GM19351 (cell line): ENCODE data around the gene STARD10.

Experiments used
- ATAC-seq: cut with Tn5 transposase; IDR thresholded peaks from one replicate; pipeline ENCODE4 v1.9.1; 2021; ENCODE audit warnings: mild to moderate bottlenecking, moderate library complexity; ENCODE audit not compliant: unreplicated experiment

Gene STARD10

DNA sequence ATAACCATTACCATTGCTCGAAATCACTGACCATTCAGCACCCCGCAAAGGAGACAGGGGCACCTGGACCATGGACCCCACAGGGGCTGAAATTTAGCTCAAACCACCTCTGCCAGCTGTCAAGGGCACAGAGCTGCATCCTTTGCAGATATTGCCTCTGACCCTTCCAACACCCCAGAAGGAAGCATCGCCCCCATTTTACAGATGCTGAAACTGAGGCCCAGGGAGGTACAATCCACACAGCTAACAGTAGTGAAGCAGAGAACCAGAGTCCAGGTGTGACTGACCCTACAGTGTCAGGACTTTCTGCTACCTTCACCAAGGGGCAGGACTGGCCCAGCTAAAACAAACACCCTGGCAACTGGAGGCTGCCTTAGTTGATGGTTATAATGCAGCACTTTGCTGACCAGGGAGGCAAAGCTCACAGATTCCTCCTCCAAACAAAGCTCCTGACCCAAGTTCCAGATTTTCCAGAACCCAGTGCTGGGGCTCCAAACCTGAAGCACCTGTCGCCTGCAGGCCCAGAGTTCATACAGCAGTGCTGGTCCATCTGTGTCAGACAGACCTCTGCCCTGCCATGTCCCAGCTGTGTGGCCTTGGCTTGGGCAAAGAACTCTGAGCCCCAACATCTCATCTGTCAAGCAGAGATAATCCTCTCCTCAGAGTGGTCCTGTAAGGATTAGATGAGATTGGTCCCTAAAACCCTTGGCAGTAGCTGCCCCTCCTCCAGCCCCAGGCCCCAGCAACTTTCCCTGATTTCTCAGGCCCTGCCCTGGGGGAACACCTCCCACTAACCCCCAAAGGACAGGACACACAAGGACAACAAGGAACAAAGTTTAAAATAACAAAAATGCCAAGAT is 26.4 kb downstream of the STARD10 start:
- no peak for ATAC-seq

DNA sequence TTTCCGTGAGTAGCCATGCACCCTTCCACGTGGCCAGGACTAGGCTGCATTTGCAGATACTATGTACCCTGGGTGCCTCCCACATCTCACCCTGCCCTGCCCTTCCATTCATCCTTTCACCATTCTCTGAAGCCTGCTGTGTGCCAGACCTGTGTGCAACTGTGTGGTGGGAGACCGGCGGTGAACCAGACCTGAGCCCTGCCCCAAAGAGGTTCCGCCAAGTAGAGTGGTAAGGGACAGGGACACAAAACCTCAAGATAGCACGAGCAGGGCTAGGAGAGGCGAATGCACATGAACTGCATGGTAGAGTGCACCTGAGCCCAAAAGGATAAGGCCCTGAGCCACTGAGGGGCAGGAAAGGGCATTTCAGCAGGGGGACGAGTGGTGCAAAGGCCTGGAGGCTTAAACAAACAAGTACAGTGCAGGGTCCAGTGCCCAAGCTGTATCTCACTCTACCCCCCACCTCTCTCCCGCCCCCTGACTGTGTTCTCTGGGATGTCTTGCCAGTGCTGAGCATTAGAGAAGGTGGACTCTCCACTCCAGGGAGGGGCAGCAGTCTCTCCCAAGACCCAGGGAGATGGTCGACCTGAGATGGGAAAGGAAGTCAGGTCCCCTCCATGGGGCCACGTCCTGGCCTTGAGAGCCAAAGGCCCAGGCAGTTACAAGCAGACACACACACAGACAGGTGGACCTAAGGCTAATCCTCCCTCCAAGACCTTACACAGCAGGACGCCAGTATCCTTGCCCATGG is 27.5 kb downstream of the STARD10 start:
- no peak for ATAC-seq

DNA sequence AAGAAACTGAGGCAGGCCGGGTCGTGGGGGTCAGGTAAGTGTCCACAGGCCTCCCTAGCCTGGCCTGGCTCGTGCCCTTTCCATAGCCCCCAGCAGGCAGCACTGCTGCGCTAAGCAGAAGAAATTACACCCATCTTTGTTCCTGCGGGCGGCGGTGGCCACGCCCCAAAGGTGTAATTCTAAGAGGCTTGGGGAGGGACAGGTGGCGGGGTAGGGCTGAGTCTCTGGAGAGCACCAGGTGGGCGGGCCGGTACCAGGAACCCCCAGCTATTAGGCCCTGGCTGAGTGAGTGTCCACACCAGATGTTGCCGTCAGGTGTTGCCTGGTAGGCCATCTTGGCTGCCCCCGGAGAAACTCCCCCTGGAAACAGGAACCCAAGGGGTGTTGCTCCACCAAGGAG is 29.3 kb downstream of the STARD10 start:
- ATAC-seq: no peak

DNA sequence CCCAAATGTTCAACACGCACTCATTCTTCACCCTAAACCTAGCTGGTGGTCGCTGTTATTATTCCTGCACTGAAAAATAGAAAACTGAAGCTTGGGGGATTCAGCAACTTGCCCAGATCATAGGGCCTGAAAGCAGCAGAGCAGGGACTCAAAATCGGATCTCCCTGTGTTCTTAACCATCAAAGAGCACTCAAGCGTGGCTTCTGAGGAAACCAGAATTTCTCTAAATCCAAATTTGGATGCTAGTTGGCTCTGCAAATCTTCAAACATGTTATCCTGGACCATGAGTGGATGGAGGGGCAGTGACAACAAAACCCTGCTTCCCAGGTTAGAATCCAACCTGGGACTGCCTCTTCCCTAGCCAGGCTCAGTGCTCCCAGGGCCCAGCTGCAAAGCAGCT is 30.0 kb downstream of the STARD10 start:
- no peak for ATAC-seq

DNA sequence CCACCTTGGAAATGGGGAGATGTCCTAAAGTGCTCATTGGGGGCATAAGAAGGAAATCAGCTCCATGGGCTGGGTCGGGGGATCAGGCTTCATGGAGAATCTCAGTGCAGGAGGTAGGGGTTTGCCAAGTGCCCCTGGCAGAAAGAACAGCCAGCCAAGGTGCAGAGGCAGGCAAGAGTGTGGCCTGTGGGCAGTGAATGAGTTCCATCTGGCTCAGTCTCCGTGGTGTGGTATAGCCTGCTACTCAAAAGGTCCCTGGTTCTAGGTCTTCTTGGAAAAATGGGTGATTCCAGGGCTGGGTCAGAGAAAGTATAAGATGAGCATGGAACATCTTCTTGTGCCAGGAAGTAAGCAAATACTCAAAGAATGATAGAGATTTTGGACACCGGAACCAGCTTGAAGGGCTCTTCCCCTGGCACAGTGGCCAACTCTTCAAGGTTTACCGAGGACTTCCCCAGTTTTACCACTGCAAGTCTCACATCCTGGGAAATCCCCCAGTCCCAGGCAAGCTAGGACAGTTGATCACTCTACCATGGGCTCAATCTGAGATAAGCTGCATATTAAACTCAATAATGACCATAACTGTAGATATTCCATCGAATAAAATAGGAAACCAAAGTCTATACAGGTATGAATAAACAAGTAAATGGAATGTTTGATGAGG is 31.1 kb downstream of the STARD10 start:
- ATAC-seq: no peak

DNA sequence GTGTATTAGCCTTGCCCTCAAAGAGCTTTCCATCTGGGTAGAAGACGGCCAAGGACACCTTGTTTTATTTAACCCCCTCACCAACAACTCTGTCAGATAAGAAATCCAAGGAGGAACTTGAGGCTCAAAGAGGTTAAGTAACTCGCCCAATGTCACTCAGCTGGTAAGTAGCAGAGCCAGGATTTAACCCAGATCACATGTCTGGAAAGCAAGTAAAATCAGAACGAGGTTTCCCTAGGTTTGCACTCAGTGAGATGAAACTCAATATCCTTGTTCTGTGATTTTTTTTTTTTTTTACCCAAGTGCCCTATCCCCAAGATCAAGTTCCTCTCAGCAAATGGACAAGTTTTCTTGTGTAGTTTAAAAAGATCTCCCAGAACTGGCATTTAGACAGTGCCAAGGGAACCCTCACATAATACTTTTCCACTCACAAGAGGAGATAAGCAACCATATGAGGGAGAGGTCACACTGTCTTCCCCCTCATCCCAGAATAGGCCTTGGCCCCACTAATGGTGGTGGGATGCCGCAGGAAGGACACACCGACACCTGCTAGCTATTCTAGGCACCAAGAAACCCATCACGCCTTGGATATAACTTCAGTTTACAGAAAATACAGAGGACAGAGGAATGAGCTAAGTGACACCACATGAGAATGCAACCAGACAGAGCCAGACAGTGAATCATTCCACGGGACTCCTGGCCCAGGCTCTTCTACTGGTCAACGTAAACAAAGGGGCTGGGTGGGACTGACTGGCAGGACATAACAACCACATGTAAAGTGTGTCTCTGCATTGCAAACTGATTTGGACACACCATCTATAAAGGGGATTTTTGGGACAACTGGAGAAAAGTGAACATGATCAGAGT is 33.1 kb downstream of the STARD10 start:
- no peak for ATAC-seq

DNA sequence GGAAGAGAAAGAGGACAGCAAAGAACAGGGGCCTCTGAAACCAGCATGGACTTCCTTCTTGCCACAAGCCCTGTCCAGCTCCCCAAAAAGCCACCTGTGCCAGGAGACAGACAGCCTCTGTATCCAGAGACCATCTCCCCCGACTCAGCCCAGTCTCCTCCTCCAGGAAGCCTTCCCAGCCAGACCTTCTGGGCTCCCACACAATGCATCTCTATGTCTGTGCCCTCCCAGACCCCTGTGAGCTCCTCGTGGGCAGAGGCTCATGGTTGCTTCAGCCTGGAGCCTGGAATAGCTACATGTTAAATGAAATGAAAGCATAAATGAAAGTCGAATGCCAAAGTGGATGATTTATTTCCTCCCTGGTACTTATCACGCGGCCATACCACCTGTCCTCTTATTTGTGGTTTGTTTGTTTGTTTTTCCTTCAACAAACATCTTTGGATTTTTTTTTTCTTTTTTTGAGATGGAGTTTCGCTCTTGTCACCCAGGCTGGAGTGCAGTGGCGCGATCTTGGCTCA is 34.3 kb downstream of the STARD10 start:
- ATAC-seq: no peak

DNA sequence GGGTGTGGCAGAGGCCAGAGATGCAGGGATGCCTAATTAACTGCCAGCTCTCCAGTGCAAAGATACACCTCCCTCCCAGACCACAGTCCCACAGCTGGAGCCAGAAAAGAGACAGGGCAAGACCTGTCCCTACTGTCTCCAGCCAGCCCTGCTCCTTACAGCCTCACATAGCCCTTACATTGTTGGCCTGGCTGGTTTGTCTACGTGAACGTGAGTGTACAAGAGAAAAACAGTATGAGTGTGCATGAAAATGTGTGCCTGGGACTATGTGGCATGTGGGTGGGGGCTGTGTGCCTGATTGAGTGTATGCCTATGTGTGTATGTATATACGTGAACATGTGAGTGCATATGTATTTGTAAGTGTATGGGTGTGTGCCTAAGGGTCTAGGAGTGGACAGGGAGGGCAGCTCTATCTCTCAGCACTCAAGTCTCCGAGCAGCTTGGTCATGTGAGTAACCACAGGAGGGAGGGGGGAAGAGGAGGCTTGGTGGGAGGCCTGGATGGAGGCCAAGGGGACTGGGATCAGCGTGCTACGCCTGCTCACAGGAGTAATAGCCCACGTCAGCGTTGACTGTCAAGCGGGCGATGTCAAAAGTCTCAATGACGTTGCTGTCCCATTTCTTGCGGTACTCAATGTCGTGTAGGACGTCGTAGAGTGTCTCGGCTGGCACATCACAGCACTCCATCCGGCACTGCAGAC is 35.0 kb downstream of the STARD10 start:
- ATAC-seq: no peak

DNA sequence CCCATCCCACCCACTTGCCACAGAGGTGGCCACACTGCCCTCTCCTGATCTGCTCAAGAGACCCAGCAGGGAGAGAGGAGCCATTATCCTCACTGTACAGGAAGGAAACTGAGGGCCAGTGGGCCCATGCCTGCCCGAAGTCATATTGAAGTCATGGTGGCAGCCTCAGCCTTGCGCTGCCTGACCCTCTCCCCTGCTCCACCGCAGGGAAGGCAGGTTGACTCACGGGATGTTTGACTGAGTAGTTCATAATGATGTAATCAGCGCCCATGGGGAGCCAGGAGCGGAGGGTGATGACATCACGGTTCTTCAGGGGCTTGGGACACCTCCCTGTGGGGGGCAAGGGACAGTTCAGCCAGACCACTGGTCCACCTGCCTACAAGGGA is 35.5 kb downstream of the STARD10 start:
- no peak for ATAC-seq

DNA sequence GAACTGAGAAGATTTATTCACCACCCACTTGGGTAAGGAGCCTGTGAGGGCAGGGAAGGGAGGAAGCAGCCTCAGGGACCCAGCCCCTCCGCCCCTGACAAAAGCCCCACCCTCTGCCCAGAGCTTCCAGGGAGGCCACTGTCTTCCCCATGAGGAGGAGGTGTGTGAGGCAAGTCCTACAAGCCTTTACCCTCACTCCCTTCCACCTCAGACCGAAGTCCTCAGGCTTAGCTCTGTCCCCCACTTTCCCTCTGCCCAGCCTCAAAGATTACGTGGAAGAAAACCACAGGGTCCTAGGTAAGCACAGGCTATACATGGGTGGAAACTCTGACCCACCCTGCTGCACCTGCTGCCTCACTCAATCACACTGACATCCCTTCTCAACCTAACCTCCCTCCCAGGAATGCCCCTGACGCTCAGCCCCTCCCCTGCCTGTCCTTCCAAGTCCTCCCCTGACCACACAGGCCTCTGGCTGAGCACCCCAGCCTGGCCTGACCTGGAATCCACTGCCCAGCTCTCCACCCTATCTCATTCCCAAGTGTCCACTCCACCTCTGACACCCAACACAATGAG is 38.0 kb downstream of the STARD10 start:
- no peak for ATAC-seq

DNA sequence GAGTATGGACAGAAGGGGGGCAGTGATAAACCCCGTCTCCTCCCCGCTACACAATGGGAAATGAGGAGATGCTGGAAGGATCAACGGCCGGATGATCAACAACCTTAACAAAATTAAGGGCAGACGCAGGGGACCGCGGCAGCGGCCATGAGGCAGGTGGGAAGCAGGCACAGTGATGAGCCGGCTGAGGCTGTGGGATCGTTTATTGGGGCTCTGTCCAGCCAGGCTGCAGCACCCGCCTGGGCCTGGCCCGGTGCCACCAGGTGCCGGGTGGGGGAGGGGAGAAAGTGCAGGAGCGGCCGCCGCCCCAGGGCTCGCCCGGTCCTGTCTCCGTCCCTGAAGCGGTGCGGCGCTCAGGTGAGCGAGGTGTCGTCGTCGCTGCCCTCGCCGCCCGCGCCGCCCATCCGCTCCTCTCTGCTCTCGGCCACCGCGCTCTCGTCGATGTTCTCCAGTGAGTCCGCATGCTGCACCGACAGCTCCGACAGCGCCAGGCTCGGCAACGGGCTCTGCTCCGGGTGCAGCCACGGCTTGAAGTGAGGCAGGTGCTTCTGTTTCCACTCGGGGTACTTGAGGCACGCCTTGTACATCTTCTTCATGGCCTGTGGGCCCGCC is 39.2 kb downstream of the STARD10 start:
- ATAC-seq: no peak

DNA sequence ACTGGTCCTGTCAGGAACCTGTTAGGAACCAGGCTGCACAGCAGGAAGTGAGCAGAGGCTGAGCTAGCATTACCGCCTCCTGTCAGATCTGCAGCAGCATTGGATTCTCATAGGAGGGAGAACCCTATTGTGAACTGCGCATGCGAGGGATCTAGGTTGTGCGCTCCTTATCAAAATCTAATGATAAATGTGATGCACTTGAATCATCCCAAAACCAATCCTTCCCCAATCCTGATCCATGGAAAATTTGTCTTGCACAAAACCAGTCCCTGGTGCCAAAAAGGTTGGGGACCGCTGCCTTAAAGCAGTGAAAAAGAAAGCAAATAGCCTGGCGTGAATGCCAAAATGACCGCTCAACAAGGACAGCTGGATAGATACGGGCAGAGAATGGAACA is 39.7 kb downstream of the STARD10 start:
- no peak for ATAC-seq

DNA sequence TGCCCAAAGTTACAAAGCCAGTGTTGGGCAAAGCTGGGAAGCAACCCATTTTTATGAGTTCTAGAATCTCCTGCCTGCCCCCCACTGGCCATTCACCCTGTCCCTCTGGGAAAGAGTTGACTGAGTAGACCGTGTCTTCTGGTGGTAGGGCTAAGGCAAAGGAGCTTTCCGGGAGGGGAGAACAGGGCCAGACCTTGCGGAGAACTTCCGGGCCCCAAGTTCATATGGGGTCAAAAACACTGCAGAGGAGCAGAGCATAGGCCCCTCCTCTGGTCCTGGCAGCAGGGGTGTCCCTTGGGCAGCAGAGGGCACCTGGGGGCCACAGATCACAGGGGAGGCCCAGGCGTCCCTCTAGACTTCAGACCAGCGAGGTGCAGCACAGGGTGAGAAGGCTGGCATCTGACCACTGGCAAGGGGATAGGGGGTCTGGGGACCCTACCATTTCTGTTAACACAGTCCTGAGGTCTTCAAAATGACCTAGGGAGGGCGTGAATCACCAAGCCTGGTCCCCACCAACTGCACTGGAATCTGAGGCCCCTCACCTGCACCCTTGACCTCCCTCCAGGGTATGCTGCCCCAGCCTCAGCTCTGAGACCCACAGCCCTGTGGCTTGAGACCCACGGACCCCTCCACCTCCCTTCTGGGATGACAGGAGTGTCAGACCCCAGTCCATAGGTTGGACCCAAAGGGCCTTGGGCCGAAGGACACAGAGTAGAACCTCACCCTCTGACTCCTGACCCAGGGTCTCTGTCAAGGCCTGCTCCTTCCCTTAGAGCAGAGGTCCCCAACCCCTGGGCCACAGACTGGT is 40.3 kb downstream of the STARD10 start:
- ATAC-seq: no peak

DNA sequence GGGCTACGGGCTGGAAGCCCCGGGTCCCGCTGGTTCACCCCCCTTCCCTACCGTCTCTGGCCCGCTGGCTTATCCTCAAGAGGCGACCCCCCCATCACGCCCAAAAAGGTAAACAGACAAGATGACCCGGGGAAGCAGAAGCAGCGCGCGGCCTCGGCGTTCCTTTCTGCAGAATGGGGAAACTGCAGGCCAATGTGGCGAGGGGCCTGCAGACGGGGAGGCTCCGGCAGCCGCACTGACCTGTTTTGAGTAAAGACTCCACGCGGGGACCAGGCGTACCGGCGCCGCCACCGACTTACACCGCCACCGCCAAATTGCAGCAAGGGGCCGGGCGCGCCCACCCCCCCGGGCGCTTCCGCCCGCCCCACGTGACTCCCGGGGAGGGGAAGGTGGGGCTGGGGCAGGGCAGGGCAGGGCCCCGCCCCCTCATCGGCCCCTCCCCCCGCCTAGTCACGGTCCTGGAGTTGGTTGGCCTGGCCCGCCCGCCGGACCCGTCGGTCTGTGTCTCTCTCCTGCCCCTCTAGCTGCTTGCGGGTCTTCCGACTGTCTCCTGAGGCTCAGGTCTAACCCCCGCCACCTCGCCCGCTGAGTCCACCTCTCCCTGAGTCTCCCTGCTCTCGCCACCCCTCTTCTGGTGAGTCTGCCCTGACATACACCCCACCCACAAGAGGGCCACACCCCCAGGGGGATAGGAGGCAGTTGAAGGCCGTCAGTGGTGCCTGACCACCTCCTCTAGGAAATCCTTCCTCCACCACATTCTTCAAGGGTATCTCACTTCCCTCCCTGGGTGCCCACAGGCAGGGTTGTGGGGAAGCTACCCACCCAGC is 41.5 kb downstream of the STARD10 start, which contains the start of gene ARAP1:
TSS of gene ARAP1 (minus strand) at position 321 of the 827 bp plus-strand sequence. CDS start 25,280 bp downstream, outside the sequence.
- peak; percentile 78 for ATAC-seq

DNA sequence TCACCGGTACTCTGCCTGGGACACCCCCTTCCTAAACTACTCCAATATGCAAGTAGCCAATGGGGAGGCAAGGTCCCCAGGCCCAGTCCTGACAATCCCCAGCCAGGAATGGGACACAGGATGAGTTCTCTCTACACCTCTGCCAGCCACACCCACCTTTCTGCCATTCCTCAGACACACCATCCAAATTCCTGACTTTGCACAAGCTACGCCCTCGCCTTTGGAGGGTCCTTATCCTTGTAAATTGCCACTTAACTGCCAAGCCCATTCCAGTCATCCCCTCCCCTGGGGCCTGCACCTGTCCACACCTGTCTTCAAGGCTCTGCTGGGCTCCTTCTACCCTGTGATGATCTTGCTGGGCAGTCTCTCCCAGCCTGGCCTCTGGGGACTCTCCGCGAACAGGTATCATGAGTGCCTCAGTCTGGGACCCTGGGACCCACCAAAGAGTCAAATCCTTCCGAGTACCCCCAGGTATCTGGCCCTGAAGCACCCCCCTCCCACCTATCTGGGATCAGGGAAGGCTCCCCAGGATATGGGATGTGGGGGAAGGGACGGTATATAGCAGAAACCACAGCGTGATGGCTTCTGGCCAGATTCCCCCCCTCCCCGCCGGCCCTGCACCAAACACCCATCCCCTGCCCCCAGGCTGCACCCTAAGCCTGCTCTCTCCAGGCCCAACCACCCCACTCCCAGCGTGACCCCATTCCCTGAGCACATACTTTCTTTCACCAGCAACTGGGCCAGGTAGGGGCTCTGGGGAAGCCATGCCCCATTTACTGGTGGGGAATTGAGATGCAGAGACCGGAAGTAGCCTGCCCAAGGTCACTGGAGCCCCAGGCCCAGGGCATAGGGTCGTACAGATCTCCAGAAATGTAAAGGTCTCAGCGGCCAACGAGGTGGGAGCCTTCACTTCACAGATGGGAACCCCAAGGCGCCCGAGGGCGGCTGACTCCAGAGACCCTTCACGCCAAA is 42.4 kb downstream of the STARD10 start:
- no peak for ATAC-seq

DNA sequence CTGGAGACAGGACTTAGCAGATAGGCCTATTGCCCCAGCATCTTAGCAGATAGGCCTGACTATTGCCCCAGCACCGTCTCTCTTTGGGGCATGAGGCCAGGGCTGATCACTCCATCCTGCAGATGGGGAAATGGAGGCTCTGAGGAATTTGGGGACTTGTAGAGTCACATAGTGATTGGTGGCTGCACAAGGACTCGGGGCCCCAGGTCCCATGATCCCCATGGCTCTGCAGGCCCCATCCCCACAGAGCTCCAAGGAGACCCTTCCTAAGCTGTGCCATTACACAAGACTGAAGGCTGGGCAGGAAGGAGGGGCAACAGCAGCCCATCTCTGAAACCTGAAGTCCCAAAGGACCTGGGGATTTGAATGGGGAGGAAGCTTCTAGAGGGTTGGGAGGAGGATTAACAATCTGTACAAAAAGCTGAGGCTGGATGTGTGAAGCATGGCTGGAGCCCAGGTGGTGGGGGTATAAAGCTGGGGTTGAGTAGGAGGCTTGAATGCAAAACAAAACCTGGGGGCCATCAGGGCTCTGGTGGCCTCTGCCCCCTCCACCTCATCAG is 43.2 kb downstream of the STARD10 start:
- no peak for ATAC-seq
